Measurements from ENCODE around the gene GABRG2.

GABRG2 gene

DNA sequence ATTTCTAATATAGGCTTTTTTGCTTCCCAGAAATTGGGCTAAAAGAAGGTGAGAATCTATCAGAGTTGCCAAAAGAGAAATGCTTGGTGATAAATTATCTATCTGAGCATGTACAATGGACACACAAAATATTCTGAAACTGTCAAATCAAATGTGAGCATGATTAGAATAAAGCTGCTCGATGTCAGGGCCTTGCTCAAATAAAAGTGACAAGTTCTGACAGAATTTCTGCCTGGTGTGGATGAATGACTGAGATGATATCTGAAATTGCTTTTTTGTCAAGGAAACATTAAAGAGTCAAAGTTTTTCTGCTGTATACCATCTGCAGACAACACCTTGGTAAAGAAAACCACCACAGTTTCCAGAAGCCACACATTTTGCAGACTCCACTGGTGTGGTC, 128.8 kb downstream of the GABRG2 start:
- no peak for DNase-seq

DNA sequence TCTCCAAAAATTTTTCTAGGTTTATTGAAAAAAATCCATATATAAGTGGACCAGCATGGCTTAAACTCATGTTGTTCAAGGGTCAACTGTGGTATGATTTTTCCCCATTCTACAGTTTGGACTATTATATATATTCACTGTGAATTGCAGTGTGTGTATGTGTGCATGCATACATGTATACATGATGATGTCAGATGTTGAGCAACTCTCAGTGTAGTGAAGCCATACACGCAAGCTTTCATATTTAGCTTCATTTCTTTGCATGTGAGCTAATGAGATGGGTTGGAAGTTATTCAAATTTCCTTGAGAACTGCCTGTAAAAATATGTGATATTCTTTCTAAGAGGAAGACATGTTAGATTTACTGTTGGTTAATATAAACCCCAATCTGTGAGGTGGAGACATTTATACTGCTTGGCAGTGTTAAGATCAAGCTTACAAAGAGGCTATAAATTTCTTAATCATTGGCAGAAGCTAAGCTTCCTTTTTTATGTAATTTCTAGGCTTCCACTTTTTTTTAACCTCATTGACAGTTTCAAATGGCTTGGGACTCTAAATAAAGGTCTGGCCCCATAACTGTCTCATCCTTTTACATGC, 134.8 kb downstream of the GABRG2 start:
- DNase-seq, result no peak

Data from CD4-positive, alpha-beta T cell treated with Interleukin-17A for 1 hour (primary cell).